Stimulated activated CD4-positive, alpha-beta T cell treated with anti-CD3 and anti-CD28 coated beads, Interleukin-1b, Interleukin-23, amount 100 ng/mL, for 24 hours (primary cell): Measurements from ENCODE around the gene SLC1A2.

Experiments
- DNase-seq, 4 experiments: peaks; one replicate each; pipeline ENCODE4 v3.0.0-alpha.2; 2020; ENCODE audit warnings: low read depth in 4 of 4, low spot score in 1 of 4

The SLC1A2 gene

GRCh38 chr11:35247863-35248262 lies 171.5 kb downstream of the SLC1A2 start:
- no peak for DNase-seq

DNA sequence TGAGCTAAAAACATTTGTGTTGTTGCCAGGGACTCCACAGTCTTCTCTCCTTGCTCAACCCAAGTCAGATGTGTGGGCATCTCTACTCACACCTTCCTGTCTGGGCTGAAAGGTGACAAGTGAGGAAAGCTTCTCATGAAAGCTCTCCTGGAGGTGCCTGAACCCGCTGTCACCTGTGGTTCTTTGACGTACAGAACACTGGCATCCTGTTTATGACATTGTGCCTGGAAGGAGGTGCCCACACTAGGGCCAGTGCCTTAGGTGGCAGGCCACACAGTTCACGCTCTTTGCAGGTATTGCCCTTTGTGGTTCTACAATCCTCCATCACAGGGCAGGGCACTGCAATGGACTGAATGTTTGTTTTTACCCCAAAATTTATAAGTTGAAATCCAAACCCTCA lies 171.9 kb downstream of the SLC1A2 start:
- no peak for DNase-seq

GRCh38 chr11:35246745-35247144 lies 172.6 kb downstream of the SLC1A2 start:
- DNase-seq = no peak

- no peak for DNase-seq
These were observed 173.6 kb downstream of the SLC1A2 start for GRCh38 chr11:35245786-35246185.

DNA sequence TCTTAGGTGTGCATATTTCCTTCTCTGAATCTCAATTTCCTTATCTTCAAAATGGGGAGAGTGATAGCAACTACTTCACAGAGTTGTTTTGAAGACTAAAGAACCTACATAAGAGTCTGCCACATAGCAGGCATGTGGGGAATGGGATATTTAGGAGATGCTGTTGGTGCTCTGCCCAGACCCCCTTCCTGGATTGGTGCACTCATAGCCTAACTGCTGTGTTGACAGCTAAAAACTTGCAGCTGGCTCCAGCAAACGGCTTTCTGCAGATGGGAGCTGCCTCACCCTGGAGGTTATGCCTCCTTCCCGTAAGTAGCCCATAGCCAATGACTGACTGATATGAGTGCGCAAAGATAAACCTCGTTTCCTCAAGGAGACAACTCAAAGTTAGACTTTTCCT lies 174.3 kb downstream of the SLC1A2 start:
- no peak for DNase-seq

- DNase-seq = no peak
These were observed 175.6 kb downstream of the SLC1A2 start for GRCh38 chr11:35243774-35244173.

DNA sequence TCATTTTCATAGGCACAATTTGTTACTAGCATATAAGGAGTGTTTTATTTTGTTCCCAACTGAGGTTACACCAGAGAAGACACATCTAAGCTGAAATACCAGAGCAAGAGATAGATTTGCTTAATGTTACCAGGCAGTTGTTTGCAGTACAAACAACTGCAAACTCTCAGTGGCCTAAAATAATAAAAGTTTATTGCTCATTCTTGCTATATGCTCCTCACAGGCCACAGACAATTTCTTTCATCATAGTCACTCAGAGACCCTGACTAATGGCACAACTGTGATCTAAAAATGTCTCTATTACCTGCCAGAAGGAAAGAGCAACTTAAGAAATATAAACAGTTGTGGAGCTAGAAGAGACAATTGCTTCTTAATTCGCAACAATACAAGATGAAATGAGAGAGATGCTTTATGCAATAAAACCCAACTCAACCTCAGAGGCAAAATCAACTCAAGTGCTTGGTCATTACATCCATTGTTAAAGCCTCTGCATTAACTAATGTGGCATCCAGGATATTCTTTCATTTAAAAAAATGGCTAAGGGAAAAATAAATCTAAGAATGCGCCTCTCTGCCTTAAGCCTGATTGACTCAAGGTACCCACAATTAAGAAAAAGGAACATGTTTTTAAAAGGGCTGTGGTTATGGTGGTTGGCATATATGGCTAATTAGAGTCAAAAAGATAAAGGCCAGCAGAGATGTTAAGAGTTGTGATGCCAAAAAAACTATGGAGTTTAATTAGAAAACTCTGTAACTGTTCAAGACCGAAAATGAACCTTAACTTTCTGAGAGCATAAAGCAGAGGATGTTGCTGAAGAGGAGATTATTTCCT lies 176.7 kb downstream of the SLC1A2 start:
- DNase-seq = no peak

GRCh38 chr11:35241531-35241930 lies 177.8 kb downstream of the SLC1A2 start:
- DNase-seq = no peak

DNA sequence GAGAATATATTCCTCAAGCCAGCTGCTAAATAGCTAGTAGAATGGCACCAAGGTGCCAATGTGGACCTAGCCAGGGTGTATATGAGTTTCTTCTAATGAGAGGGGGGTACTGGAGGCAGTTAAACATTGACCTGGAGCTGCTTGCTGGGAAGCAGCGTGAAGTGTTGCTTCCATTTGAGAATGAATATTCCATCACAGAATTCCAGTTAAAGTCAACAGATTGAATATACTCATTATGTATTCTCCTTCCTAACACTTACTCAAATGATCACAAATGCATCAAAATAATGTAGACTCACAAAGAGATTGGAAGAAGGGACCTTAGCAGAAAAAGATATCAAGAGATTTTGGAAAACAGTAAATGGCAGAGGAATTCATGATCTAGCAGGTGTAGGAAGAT lies 178.3 kb downstream of the SLC1A2 start:
- no peak for DNase-seq

GRCh38 chr11:35239471-35240075 lies 179.8 kb downstream of the SLC1A2 start:
- DNase-seq = no peak

GRCh38 chr11:35238882-35239281 lies 180.5 kb downstream of the SLC1A2 start:
- no peak for DNase-seq

DNA sequence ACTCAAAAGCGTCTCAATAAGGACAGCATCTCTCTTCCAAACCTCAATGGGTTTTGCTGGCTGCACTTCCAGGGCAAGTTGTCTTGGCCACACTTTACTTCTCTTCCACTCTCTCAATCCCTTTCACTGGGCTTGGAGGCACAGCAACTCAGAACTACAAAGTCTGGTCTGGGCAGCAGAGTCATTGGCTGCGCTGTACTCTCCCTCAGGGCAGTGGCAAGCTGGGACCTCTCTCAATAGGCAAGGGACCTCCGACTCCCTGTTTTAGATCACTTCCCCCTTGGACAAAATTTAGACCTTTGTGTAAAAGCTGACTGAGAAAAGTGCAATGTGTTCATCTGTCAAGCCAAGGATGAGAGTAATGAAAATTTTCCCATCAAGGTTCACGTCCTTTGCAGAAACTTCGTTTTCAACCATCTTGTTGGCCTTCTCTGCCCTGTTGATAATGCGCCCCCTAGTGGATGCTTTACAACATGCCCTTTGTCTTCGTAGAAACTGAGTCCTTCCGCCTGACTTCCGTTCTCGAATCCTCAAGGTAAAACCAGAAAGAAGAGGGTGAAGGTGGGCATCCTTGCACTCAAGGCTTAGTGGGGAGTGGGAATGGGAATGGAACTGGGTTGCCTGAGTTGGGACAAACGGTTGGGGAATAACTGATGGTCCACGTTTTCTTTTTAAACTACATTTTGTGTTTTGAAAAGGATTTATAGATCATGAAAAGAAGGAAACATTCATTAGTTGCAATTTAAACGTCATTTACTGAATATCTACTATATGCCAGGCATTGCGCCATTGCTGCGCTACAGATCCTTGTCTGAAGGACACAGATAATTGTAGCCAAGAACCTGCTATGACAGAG lies 181.3 kb downstream of the SLC1A2 start:
- peak; percentile 24 to 35 (median 28) for DNase-seq

GRCh38 chr11:35237351-35237750 lies 182.0 kb downstream of the SLC1A2 start:
- DNase-seq = no peak

DNA sequence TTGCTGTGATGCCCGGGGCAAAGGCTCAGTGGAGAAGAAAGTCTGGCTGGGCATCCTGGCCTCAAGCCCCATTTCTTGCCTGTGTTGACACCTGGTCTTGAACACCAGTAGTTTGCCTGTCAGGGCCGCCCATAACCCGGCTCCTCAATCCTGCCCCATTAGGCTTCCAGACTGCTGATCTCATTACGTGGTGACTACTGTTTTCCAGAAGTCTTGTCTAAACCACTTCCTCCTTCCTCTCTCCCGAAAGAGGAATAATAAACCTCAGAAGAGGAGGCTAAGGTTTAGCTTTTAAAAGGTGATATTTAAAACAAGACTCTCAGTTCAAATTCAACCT lies 182.7 kb downstream of the SLC1A2 start:
- no peak for DNase-seq

GRCh38 chr11:35235936-35236666 lies 183.3 kb downstream of the SLC1A2 start:
- DNase-seq = peak in 1 of 4 experiments; percentile 42

- DNase-seq = no peak
These were observed 183.9 kb downstream of the SLC1A2 start for GRCh38 chr11:35235498-35235897.

DNA sequence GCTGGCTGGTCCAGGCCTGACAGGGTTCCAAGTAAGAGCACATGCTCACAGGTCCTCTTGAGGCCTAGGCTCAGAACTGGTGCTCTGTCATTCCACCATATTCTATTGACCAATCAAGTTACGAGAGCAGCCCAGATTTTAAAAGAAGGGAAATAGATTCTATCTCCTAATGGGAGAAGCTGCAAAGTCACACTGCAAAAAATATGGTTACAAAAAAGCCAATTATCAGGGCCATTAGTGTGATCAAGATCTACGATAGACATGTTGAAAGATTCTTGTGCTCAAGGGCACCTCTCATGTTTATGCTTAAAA lies 184.2 kb downstream of the SLC1A2 start:
- no peak for DNase-seq

- DNase-seq = no peak
These were observed 184.8 kb downstream of the SLC1A2 start for GRCh38 chr11:35234460-35235156.

DNA sequence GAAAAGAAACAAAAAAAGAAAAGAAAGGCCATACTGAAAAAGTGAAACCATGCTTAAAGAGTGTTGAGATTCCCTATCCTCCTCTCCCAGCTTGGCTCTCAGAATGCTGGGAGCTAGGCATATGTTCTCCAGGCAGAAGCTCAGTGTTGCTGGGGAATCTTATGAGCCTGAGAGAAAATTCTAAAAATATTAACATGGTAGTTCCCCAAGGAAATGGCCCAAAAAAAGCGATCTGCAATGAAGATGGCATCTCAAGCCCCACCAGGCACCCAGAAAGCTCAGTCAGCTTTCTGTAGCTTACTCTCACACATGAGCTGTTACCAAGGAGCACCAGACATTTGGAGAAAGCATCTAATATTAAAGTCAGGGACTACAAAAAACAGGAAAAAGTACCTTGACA lies 185.8 kb downstream of the SLC1A2 start:
- DNase-seq = no peak

GRCh38 chr11:35232891-35233330 lies 186.4 kb downstream of the SLC1A2 start:
- DNase-seq = no peak
